Measurements from ENCODE around the gene TBXAS1.
"Not testable (repeated sequence)": the region's sequence is repeated elsewhere in the genome, so short reads cannot be mapped to it uniquely, and the experiment has no call there.

Gene TBXAS1

GRCh38 chr7:139915864-139916716 is 87.0 kb downstream of the TBXAS1 start:
- DNase-seq = no peak

GRCh38 chr7:139916717-139917395 is 87.8 kb downstream of the TBXAS1 start:
- DNase-seq = no peak

- DNase-seq = no peak
Observed at GRCh38 chr7:139917851-139918250, 88.8 kb downstream of the TBXAS1 start.

GRCh38 chr7:139918480-139918879 is 89.4 kb downstream of the TBXAS1 start:
- no peak for DNase-seq

- no peak for DNase-seq
Observed at GRCh38 chr7:139923090-139923489, 94.0 kb downstream of the TBXAS1 start.

GRCh38 chr7:139924461-139924860 is 95.4 kb downstream of the TBXAS1 start:
- no peak for DNase-seq

- not testable (repeated sequence) for DNase-seq
Observed at GRCh38 chr7:139929221-139929620, 100.2 kb downstream of the TBXAS1 start.

GRCh38 chr7:139930286-139930965 is 101.4 kb downstream of the TBXAS1 start:
- no peak for DNase-seq

- no peak for DNase-seq
Observed at GRCh38 chr7:139931190-139931934, 102.3 kb downstream of the TBXAS1 start.

GRCh38 chr7:139932531-139932930 is 103.5 kb downstream of the TBXAS1 start:
- DNase-seq = no peak

GRCh38 chr7:139936760-139937310 is 107.8 kb downstream of the TBXAS1 start:
- no peak for DNase-seq

- DNase-seq = no peak
Observed at GRCh38 chr7:139937715-139938114, 108.7 kb downstream of the TBXAS1 start.

GRCh38 chr7:139940866-139941265 is 111.8 kb downstream of the TBXAS1 start:
- no peak for DNase-seq

- no peak for DNase-seq
Observed at GRCh38 chr7:139941421-139941820, 112.4 kb downstream of the TBXAS1 start.

- no peak for DNase-seq
Observed at GRCh38 chr7:139941866-139942265, 112.8 kb downstream of the TBXAS1 start.

- peak in 1 of 3 experiments; percentile 37 for DNase-seq
Observed at GRCh38 chr7:139942636-139943035, 113.6 kb downstream of the TBXAS1 start.

- peak in 2 of 3 experiments; percentile 83 to 95 for DNase-seq
Observed at GRCh38 chr7:139943401-139943800, 114.3 kb downstream of the TBXAS1 start.

GRCh38 chr7:139944248-139944647 is 115.2 kb downstream of the TBXAS1 start:
- DNase-seq = peak in 1 of 3 experiments; percentile 60

GRCh38 chr7:139946533-139946932 is 117.5 kb downstream of the TBXAS1 start:
- DNase-seq = no peak

- no peak for DNase-seq
Observed at GRCh38 chr7:139947021-139947420, 118.0 kb downstream of the TBXAS1 start.

GRCh38 chr7:139948167-139948566 is 119.1 kb downstream of the TBXAS1 start:
- no peak for DNase-seq

GRCh38 chr7:139948587-139949335 is 119.7 kb downstream of the TBXAS1 start:
- no peak for DNase-seq

Data from NCI-H1417 (cell line).